CD14-positive monocyte (primary cell): ENCODE data around the gene PDE6H. TPM values are rescaled to one million over a fixed set of nuclear protein-coding genes. Genes with fewer than 3 reads are reported as not detected.

Source experiments
- DNase-seq, 3 donors: peaks; one replicate each; pipeline ENCODE4 v3.0.0-alpha.2; 2011 to 2022
- H2AFZ ChIP-seq: 2 replicates; pipeline ENCODE4 v1.6.0; 2012; ENCODE audit warnings: mild to moderate bottlenecking, low read depth, low read length, inconsistent platforms; ENCODE audit not compliant: insufficient read depth, poor library complexity, severe bottlenecking
- H3K27ac ChIP-seq, 2 donors: 1 replicate in 1 of 2; 2 replicates in 1 of 2; pipeline ENCODE4 v1.5.1; 2012 to 2013; ENCODE audit warnings: low read length in 2 of 2, control low read depth in 1 of 2, inconsistent platforms in 1 of 2, low read depth in 1 of 2, mild to moderate bottlenecking in 1 of 2
- H3K27me3 ChIP-seq, 2 donors: one replicate each; pipeline versions ENCODE4 v1.6.0 to v1.6.1; 2011 to 2013; ENCODE audit warnings: low read length in 2 of 2; ENCODE audit not compliant: control insufficient read depth in 2 of 2, insufficient read depth in 2 of 2
- H3K36me3 ChIP-seq, 2 donors: replicated peaks in 1 of 2; 1 replicate in 1 of 2; 2 replicates in 1 of 2; pipeline versions ENCODE4 v1.5.1 to v1.6.1; 2012 to 2013; ENCODE audit warnings: low read length in 2 of 2, control low read depth in 1 of 2, inconsistent platforms in 1 of 2, mild to moderate bottlenecking in 1 of 2; ENCODE audit not compliant: insufficient read depth in 2 of 2, control insufficient read depth in 1 of 2
- H3K4me1 ChIP-seq, 2 donors: 1 replicate in 1 of 2; 2 replicates in 1 of 2; pipeline versions ENCODE4 v1.5.1 to v1.6.1; 2012 to 2013; ENCODE audit warnings: low read length in 2 of 2, control low read depth in 1 of 2, inconsistent platforms in 1 of 2, mild to moderate bottlenecking in 1 of 2, moderate library complexity in 1 of 2; ENCODE audit not compliant: insufficient read depth in 2 of 2, control insufficient read depth in 1 of 2
- H3K4me2 ChIP-seq: replicated peaks from 2 replicates; pipeline ENCODE3; 2012; ENCODE audit warnings: low read length, moderate library complexity, mild to moderate bottlenecking; ENCODE audit not compliant: poor library complexity, severe bottlenecking; ENCODE audit errors: extremely low read depth
- H3K4me3 ChIP-seq, 3 experiments: fragments of 200-600 bp in 1 of 3; sonication (generic) in 1 of 3; replicated peaks in 1 of 3; 1 replicate in 2 of 3; 2 replicates in 1 of 3; pipeline ENCODE4 v1.5.1; 2011 to 2013; ENCODE audit warnings: low read length in 3 of 3, mild to moderate bottlenecking in 3 of 3, control low read depth in 2 of 3, low read depth in 2 of 3, inconsistent platforms in 1 of 3, moderate library complexity in 1 of 3
- H3K79me2 ChIP-seq: 2 replicates; pipeline ENCODE4 v1.6.0; 2012; ENCODE audit warnings: mild to moderate bottlenecking, control low read depth, inconsistent platforms, low read length, moderate library complexity; ENCODE audit not compliant: insufficient read depth
- H3K9ac ChIP-seq: 2 replicates; pipeline ENCODE4 v1.6.0; 2017; ENCODE audit warnings: low read length, mild to moderate bottlenecking; ENCODE audit not compliant: insufficient read depth, poor library complexity, severe bottlenecking
- H3K9me3 ChIP-seq, 2 donors: replicated peaks in 1 of 2; 1 replicate in 1 of 2; 2 replicates in 1 of 2; pipeline versions ENCODE4 v1.5.1 to v1.6.1; 2012 to 2013; ENCODE audit warnings: low read length in 2 of 2, control low read depth in 1 of 2; ENCODE audit not compliant: control insufficient read depth in 1 of 2, insufficient read depth in 1 of 2
- H4K20me1 ChIP-seq: 2 replicates; pipeline ENCODE4 v1.6.0; 2012; ENCODE audit warnings: mild to moderate bottlenecking, low read length, control low read depth, moderate library complexity; ENCODE audit not compliant: insufficient read depth
- H3K27ac Mint-ChIP-seq, 7 donors: one replicate each; pipeline ENCODE4 v1.8.0; 2020; ENCODE audit warnings: mild to moderate bottlenecking in 7 of 7, mixed read lengths in 7 of 7, moderate library complexity in 6 of 7, inconsistent platforms in 2 of 7
- H3K27me3 Mint-ChIP-seq, 3 donors: one replicate each; pipeline ENCODE4 v1.8.0; 2021 to 2022; ENCODE audit warnings: low read depth in 3 of 3, mild to moderate bottlenecking in 3 of 3, mixed read lengths in 3 of 3, moderate library complexity in 3 of 3, inconsistent platforms in 1 of 3
- H3K36me3 Mint-ChIP-seq, 2 donors: one replicate each; pipeline ENCODE4 v1.8.0; 2020; ENCODE audit warnings: mixed read lengths in 2 of 2, inconsistent platforms in 1 of 2, mild to moderate bottlenecking in 1 of 2
- H3K4me1 Mint-ChIP-seq: one replicate; pipeline ENCODE4 v1.8.0; 2020; ENCODE audit warnings: mild to moderate bottlenecking, mixed read lengths
- H3K4me3 Mint-ChIP-seq, 2 donors: one replicate each; pipeline ENCODE4 v1.8.0; 2020; ENCODE audit warnings: mild to moderate bottlenecking in 2 of 2, mixed read lengths in 2 of 2, moderate library complexity in 1 of 2
- H3K9me3 Mint-ChIP-seq, 7 donors: one replicate each; pipeline ENCODE4 v1.8.0; 2020 to 2022; ENCODE audit warnings: mixed read lengths in 7 of 7, mild to moderate bottlenecking in 6 of 7, moderate library complexity in 6 of 7, inconsistent platforms in 2 of 7
- WGBS: methylation state at CpG from one replicate; pipeline ENCODE4 v1.1.5; 2013; ENCODE audit warnings: missing lambda C conversion rate; ENCODE audit not compliant: insufficient coverage; 5-methylcytosine and 5-hydroxymethylcytosine counted together
- intact Hi-C, 2 donors: fragments of 100-400 bp; cut with micrococcal nuclease; formaldehyde crosslinking; loops; one replicate each; pipeline versions ENCODE4 v1.15.0 to v1.15.1; 2023
- polyA plus RNA-seq, 3 donors: library from polyadenylated mRNA; depleted of rRNA in 1 of 3; unstranded in 2 of 3; stranded (reverse) in 1 of 3; fragments of 300-500 nt in 2 of 3; fragments of >200 nt in 1 of 3; fragmentation: Illumina TruSeq in 2 of 3; gene quantifications; 1 replicate in 2 of 3; 2 replicates in 1 of 3; pipeline ENCODE4 v1.2.3, GENCODE V29; 2012 to 2021
- TF ChIP-seq, protein P1 (sequence below): fragments of 200-600 bp; IDR thresholded peaks from one replicate; pipeline ENCODE4 v1.8.0; 2022; ENCODE audit warnings: antibody characterized with exemption, mild to moderate bottlenecking

The PDE6H gene
- polyA plus RNA-seq, 3 donors = 0.33 to 0.56 TPM; not detected in 1

DNA sequence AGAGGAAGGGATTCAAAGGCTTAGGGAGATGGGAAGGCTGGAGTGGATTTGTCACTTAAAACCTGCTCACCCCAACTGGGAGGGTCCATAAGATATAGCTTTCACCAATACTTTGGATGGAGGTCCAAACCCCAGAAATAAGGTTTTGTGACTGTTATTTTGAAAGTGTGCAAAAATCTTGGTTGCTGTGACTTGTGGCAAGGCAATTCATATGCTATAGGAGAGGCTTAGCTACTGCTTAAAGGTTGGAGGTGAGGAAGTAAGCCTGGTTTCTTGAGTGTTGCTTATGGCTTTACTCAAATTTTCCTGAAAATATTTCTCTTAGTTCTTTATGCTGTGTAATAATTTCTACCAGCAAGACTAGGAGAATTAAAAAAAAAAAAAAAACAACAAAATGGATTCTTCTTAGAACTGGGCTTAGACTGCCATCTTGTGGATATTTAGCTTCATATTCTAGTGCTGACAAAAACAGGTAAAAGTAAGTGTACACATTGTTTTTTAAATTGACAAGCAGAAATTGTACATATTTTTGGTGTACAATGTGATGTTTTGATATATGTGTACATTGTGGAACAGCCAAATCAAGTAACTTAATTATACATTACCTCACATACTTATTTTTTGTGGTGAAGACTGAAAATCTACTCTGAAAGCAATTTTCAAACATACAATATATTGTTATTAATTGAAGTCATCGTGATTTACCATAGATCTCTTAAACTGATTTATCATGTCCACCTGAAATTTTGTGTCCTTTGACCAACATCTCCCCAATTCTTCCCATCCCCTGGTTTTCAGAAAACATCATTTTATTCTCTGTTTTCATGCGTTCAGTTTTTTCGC is 23.0 kb downstream of the PDE6H start:
- TF ChIP-seq, protein P1, sequence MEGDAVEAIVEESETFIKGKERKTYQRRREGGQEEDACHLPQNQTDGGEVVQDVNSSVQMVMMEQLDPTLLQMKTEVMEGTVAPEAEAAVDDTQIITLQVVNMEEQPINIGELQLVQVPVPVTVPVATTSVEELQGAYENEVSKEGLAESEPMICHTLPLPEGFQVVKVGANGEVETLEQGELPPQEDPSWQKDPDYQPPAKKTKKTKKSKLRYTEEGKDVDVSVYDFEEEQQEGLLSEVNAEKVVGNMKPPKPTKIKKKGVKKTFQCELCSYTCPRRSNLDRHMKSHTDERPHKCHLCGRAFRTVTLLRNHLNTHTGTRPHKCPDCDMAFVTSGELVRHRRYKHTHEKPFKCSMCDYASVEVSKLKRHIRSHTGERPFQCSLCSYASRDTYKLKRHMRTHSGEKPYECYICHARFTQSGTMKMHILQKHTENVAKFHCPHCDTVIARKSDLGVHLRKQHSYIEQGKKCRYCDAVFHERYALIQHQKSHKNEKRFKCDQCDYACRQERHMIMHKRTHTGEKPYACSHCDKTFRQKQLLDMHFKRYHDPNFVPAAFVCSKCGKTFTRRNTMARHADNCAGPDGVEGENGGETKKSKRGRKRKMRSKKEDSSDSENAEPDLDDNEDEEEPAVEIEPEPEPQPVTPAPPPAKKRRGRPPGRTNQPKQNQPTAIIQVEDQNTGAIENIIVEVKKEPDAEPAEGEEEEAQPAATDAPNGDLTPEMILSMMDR = peak; percentile 80
- Mint-ChIP-seq H3K27me3 (peaks cover 1 to 4% (median 3%) of the 10 kb centered on the region in 3 donors), H3K9me3 (peaks cover 0 to 5% (median 0%) of the 10 kb centered on the region in 7 donors), H3K36me3 (no peaks in the 10 kb centered on the region), H3K4me3 (no peak overlapping the region), H3K4me1 (peaks cover 27% of the 10 kb centered on the region), H3K27ac (peak overlapping the region in 3 of 7 donors; percentile 33 to 70 (median 38))
- Histone ChIP-seq H3K4me3 (no peak overlapping the region), H3K79me2 (peaks cover 6% of the 10 kb centered on the region), H3K27me3 (no peaks in the 10 kb centered on the region), H2AFZ (no peak overlapping the region), H3K9me3 (no peaks in the 10 kb centered on the region), H4K20me1 (no peaks in the 10 kb centered on the region), H3K36me3 (no peaks in the 10 kb centered on the region), H3K4me1 (peaks cover 6 to 21% of the 10 kb centered on the region in 2 donors), H3K27ac (peak overlapping the region in 1 of 2 donors; percentile 4), H3K4me2 (no peak overlapping the region), H3K9ac (no peak overlapping the region)
- no CpG with 5 or more reads among the region's 3 CpGs for WGBS
- intact Hi-C loops = loop anchor here (5.0 kb wide), 2 partner anchors 34 to 149 kb away; partner anchors contain the start of gene ARHGDIB (in 1 of the 2)
- DNase-seq = peak; percentile 36 to 68 (median 63)

DNA sequence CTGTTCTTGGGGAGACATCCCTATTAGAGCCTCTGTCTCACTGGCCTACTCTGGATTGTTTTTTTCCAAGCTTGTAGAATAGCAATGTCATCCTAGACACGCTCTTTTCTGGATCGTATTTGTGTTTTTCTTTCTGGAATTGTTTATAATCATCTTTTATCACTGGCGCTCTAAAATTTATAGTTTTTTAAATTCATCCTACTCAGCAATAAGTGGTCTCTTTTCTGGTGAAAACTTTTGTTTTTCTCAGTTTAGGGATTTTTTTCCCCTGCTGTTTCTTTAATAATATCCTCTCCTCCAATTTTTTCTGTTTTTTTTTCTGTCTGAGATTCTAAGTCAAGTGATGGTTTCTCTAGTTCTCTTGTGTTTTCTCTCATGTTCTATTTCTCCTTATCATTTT is 25.2 kb downstream of the PDE6H start:
- Mint-ChIP-seq H3K27ac (no peak overlapping the region), H3K27me3 (peaks cover 1 to 10% (median 6%) of the 10 kb centered on the region in 3 donors), H3K36me3 (no peaks in the 10 kb centered on the region), H3K4me1 (peaks cover 20% of the 10 kb centered on the region), H3K9me3 (no peaks in the 10 kb centered on the region), H3K4me3 (no peak overlapping the region)
- no CpG with 5 or more reads among the region's 3 CpGs for WGBS
- intact Hi-C loops = loop anchor here (5.0 kb wide), 2 partner anchors 36 to 151 kb away; partner anchors contain the start of gene ARHGDIB (in 1 of the 2)
- Histone ChIP-seq H3K27ac (no peak overlapping the region), H3K79me2 (no peaks in the 10 kb centered on the region), H4K20me1 (no peaks in the 10 kb centered on the region), H3K4me2 (no peak overlapping the region), H3K9ac (no peak overlapping the region), H3K27me3 (peaks cover 4 to 10% of the 10 kb centered on the region in 2 donors), H3K36me3 (no peaks in the 10 kb centered on the region), H3K9me3 (no peaks in the 10 kb centered on the region), H3K4me3 (no peak overlapping the region), H2AFZ (no peak overlapping the region), H3K4me1 (peaks cover 6 to 13% of the 10 kb centered on the region in 2 donors)
- no peak for DNase-seq
- TF ChIP-seq, protein P1 = no peak
